HL-60/S4 treated with retinoic acid at 250 ng/mL for 4 days and 3 days (cell line): ENCODE results near the gene MDGA2.

Experiments
- in situ Hi-C: fragments of 300-500 bp; cut with MboI; formaldehyde crosslinking; loops from 2 replicates; pipeline ENCODE4 v1.7.0; 2022; ENCODE audit warnings: low sequenced_read_pairs

Gene MDGA2

GRCh38 chr14:47675466-47676314 lies at the start of gene MDGA2:
Gene MDGA2 (minus strand): TSS chr14:47675605.
- in situ Hi-C loops, result no loop called here

GRCh38 chr14:47722929-47723693 lies 47.7 kb upstream of the MDGA2 start:
- in situ Hi-C loops, result no loop called here

DNA sequence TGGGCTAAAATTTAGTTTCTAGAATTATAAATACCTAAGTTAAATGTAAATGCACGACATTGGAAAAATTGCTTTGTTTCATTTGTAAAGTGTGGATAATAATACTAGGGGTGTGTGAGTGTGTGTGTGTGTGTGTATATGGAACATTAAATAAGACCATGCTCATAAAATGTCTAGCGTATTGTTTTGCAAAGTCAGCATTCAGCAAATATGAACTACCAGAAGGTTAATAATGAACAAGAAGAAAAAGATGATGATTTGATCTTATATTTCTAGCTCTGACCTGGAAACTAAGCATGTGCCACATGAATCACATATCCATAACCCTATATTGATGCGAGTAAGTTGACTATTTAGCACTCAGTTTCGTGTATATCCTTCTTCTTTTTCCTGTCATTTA lies 44.9 kb upstream of the MDGA2 start:
- in situ Hi-C loops, result no loop called here

DNA sequence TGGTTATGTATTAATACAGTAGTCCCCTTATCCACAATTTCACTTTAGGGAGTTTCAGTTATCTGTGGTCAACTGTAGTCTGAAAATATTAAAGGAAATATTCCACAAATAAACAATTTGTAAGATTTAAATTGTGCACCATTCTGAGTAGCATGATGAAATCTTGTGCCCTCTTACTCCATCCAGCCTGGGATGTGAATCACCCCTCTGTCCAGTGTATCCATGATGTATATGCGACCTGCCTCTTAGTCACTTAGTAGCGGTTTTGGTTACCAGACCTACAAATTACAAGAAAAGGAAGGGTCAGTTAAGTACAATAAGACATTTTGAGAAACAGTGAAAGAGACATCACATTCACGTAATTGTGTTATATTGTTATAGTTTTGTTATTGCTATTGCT lies 39.9 kb upstream of the MDGA2 start:
- in situ Hi-C loops, result no loop called here

GRCh38 chr14:47710581-47710980 lies 35.2 kb upstream of the MDGA2 start:
- in situ Hi-C loops, result no loop called here

GRCh38 chr14:47705683-47706082 lies 30.3 kb upstream of the MDGA2 start:
- in situ Hi-C loops, result no loop called here

DNA sequence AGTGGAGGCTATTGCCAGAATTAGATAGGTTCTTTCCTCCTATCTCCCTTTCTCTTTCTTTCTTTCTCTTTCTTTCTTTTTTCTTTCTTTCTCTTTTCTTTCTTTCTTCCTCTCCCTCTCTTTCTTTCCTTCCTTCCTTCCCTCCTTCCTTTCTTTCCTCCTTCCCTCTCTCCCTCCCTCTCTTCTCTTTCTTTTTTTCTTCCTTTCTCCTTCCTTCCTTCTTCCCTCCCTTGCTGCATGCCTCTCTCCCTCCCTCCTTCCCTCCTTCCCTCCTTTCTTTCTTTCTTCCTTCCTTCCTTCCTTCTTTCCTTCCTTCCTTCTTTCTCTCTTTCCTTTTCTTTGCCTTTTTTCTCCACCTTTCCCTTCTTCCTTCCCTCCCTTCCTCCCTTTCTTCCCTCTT lies 16.4 kb upstream of the MDGA2 start:
- in situ Hi-C loops, result no loop called here

GRCh38 chr14:47678993-47679392 lies 3.6 kb upstream of the MDGA2 start:
- in situ Hi-C loops, result no loop called here

DNA sequence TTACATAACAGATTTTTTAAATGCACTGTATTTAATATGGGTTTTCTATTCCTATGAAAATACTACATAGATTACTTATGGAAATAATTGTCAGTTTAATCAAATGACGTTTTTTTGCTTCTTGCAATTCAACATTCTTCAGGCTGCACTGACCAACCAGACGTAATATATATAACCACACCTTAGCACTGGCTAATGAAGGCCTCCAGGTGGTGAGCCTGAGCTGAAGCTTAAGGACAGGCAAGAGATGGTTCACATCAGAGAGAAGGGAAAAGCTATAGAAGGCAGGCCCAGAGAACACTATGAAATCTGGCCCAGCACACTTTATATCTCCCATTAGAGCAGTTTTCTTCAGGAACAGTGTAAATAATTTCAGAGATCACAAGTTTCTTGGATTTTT lies 2.8 kb upstream of the MDGA2 start:
- in situ Hi-C loops, result no loop called here

GRCh38 chr14:47676315-47676617 lies 861 bp upstream of the MDGA2 start:
- in situ Hi-C loops, result no loop called here

GRCh38 chr14:47674543-47675465 lies 601 bp downstream of the MDGA2 start:
- in situ Hi-C loops, result no loop called here

GRCh38 chr14:47674148-47674542 lies 1.3 kb downstream of the MDGA2 start:
- in situ Hi-C loops, result no loop called here

DNA sequence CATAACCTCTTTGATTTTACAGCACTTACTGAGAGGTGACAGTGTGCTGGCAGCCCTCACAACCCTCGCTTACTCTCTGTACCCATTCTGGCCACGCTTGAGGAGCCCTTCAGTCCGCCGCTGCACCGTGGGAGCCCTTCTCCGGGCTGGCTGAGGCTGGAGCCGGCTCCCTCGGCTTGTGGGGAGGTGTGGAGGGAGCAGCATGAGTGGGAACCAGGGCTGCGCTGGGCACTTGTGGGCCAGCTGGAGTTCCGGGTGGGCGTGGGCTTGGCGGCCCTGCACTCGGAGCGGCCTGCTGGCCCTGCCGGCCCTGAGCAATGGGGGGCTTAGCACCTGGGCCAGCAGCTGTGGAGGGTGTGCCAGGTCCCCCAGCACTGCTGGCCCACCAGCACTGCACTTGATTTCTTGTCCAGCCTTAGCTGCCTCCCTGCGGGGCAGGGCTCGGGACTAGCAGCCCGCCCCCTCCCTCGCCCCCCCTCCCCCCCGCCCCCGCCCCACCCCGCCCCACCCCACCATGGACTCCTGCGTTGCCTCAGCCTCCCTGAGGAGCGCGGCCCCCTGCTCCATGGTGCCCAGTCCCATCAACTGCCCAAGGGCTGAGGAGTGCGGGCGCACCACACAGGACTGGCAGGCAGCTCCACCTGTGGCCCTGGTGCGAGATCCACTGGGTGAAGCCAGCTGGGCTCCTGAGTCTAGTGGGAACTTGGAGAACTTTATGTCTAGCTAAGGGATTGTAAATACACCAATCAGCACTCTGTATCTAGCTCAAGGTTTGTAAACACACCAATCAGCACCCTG lies 9.9 kb downstream of the MDGA2 start:
- in situ Hi-C loops, result no loop called here

- in situ Hi-C loops, result no loop called here
These were observed 12.9 kb downstream of the MDGA2 start for GRCh38 chr14:47662466-47662865.

DNA sequence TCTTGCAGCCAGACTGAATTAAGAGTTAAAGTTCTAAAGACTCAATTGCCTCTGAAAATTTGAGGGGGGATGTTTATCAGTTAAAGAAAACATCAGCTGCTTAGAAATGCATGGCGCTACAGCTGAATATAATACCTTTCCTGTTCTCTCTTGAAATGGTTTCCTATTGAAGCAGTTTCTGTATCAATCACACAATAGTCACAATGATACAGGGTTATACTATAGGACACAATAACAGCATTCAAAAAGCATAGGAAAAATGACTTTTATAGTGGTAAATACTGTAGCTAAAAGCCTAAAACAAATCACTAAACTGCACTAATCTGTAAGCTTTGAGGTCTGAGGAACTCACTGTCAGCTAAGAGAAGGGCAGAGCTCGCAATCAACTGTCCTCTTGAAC lies 15.2 kb downstream of the MDGA2 start:
- in situ Hi-C loops, result no loop called here

DNA sequence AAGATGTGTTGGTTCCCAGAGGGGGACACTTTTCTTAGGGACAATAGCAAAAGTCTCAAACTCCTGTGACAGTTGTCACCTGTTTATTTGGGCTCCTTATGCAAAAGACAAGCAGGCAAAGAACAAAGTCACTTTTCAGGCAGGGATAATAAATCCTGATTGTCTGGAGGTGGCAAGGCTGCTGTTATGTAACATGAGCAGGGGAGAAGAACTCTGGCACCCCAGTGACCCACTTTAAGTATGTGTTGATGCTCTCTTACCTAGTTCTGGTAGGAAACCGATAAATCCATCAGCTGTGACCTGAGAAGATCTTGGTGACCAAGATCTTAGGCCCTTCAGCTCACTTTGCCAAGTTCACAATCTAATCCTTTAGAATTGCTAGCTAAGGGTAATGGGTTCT lies 17.4 kb downstream of the MDGA2 start:
- in situ Hi-C loops, result no loop called here

DNA sequence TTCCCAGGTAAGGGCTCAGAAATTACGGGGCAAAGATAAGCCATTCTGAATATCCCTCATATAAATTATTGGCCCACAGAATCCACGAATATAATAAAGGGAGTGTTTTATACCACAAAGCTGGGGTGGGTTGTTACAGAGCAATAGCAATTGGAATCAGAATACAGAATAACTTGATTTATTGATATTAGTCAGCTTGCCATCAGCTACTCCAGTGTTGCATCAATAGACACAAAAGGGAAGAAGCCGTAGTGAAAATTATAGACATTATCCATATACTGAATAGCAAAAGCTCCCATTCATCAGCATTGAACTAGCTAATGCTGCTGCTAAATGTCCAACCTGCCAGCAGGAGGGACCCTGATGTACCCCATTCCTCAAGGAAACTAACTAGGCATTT lies 18.3 kb downstream of the MDGA2 start:
- in situ Hi-C loops, result no loop called here

DNA sequence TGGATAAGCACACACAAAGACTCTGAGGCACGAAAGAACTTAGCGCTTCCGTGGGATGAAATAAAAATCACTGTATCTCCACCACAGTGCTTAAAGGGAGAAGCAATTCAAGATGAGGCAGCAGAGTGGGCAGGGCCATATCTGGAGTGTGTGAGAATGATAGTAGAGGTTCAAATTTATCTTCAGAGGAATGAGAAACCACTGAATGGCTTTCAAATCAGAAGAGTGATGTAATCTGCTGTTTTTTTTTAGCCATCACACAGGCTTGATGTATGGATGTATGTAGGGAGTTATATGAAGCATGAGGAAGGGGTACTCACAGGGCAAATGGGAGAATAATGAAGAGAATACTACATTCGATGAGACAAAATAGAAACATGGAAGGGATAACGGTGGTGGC lies 24.1 kb downstream of the MDGA2 start:
- in situ Hi-C loops, result no loop called here

GRCh38 chr14:47637753-47638152 lies 37.7 kb downstream of the MDGA2 start:
- in situ Hi-C loops, result no loop called here

DNA sequence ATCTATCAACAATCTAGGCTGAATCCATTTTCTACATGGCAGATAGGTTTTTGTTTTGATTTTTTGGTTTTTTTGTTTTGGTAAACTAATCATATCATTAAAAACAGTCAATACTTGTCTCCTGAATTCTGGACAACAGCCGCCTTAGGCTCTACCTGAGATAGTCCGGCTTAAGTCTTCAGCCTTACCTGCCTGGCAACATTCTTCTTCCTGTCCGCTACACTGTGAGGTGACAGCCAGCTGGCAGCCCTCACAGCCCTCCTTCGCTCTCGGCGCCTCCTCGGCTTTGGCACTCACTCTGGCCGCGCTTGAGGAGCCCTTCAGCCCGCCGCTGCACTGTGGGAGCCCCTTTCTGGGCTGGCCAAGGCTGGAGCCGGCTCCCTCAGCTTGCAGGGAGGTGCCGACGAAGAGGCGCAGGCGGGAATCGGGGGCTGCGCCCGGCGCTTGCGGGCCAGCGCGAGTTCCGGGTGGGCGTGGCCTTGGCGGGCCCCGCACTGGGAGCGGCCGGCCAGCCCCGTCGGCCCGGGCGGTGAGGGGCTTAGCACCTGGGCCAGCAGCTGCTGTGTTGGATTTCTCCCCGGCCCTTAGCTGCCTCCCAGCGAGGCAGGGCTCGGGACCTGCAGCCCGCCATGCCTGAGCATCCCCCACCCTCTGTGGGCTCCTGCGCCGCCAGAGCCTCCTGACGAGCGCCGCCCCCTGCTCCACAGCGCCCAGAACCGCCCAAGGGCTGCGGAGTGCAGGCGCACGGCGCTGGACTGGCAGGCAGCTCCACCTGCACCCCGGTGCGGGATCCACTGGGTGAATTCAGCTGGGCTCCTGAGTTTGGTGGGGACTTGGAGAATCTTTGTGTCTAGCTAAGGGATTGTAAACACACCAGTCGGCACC lies 49.0 kb downstream of the MDGA2 start:
- in situ Hi-C loops, result no loop called here
